Measurements from ENCODE around the gene ZNF638. TPM values are rescaled to one million over a fixed set of nuclear protein-coding genes. Genes with fewer than 3 reads are reported as not detected.

The ZNF638 gene
- total and polyA plus RNA-seq, 2 of the 4 experiments (the other 2 are of a cell fraction): 46.4 to 129 TPM

GRCh38 chr2:71457923-71458322 is 126.3 kb downstream of the ZNF638 start:
- H2AK5ac ChIP-seq (ENCODE audit: low read depth, low read length): no peak overlapping the region
- H3K56ac ChIP-seq (ENCODE audit: extremely low read depth, insufficient read depth, low read length): no peak overlapping the region
- H3K14ac ChIP-seq (replicated peaks; ENCODE audit: low read depth, low read length): no peak overlapping the region
- H3K27me3 ChIP-seq (ENCODE audit: control insufficient read depth, insufficient read depth, low read length): peaks cover 33% of the 10 kb centered on the region
- POLR2A ChIA-PET (ENCODE audit: unreplicated experiment): no interaction called here
- intact Hi-C loops (cut with micrococcal nuclease): no loop called here
- no peak overlapping the region for H2BK15ac ChIP-seq (ENCODE audit: low read depth, low read length)
- no peak overlapping the region for H4K8ac ChIP-seq (ENCODE audit: low read depth in 2 of 2, low read length in 2 of 2)
- in situ Hi-C loops (cut with MboI; ENCODE audit: low sequenced_read_pairs): no loop called here
- no peaks in the 10 kb centered on the region for H3K79me1 ChIP-seq (ENCODE audit: low read depth in 1 of 2, low read length in 2 of 2)
- no peak overlapping the region for H4K5ac ChIP-seq (ENCODE audit: low read depth, low read length)
- CTCF ChIA-PET: interaction anchor here (1.3 kb wide), 1 partner anchor 52 kb away, joined by 3 read pairs; no protein-coding TSS in a partner anchor
- no peak for DNase-seq
- WGBS, 2 experiments (ENCODE audit: extremely low coverage in 2 of 2, insufficient read length in 1 of 2): no CpG with 5 or more reads among the region's 4 CpGs
- no TSS peak for BruUV-seq (replicated peaks)
- H3K18ac ChIP-seq (ENCODE audit: low read depth, low read length): no peak overlapping the region
- H3K36me3 ChIP-seq (ENCODE audit: control insufficient read depth, insufficient read depth, low read length): no peaks in the 10 kb centered on the region
- H2AFZ ChIP-seq (replicated peaks; ENCODE audit: low read length, poor library complexity): no peak overlapping the region
- H3K4me1 ChIP-seq (ENCODE audit: control insufficient read depth, insufficient read depth, low read length): peaks cover 5% of the 10 kb centered on the region; the same call in 1 of the 2 replicates
- no peak overlapping the region for H2BK20ac ChIP-seq (ENCODE audit: low read depth, low read length)
- no peak overlapping the region for H3K9ac ChIP-seq (ENCODE audit: low read depth, low read length)
- TF ChIP-seq POLR2A (IDR thresholded peaks at IDR 0.05; ENCODE audit: low read depth, low read length): no peak
- no peak for TF ChIP-seq MAZ (IDR thresholded peaks at IDR 0.05; ENCODE audit: borderline replicate concordance, low read depth, low read length)
- TF ChIP-seq RFX5 (IDR thresholded peaks at IDR 0.05; ENCODE audit: low read depth, low read length): no peak
- TF ChIP-seq FOS (IDR thresholded peaks at IDR 0.05; ENCODE audit: low read depth, low read length): no peak
- TF ChIP-seq NFE2L2 (IDR thresholded peaks at IDR 0.05; ENCODE audit: low read depth, low read length): no peak
- TF ChIP-seq MXI1 (IDR thresholded peaks at IDR 0.05; ENCODE audit: borderline replicate concordance, low read depth, low read length): no peak
- no peak for TF ChIP-seq SMC3 (IDR thresholded peaks at IDR 0.05; ENCODE audit: low read depth, low read length)
- TF ChIP-seq, protein P1, sequence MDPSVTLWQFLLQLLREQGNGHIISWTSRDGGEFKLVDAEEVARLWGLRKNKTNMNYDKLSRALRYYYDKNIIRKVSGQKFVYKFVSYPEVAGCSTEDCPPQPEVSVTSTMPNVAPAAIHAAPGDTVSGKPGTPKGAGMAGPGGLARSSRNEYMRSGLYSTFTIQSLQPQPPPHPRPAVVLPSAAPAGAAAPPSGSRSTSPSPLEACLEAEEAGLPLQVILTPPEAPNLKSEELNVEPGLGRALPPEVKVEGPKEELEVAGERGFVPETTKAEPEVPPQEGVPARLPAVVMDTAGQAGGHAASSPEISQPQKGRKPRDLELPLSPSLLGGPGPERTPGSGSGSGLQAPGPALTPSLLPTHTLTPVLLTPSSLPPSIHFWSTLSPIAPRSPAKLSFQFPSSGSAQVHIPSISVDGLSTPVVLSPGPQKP (IDR thresholded peaks at IDR 0.05; ENCODE audit: borderline replicate concordance, low read depth, low read length): no peak
- no peak for TF ChIP-seq BHLHE40 (IDR thresholded peaks at IDR 0.05; ENCODE audit: low read depth, low read length)
- no peak for TF ChIP-seq CTCF (conservative IDR thresholded peaks at IDR 0.05; ENCODE audit: low read depth, low read length)
- dilution Hi-C loops (cut with HindIII; ENCODE audit: low sequenced_read_pairs, unreplicated experiment): no loop called here
- no peaks in the 10 kb centered on the region for H4K20me1 ChIP-seq (ENCODE audit: insufficient read depth, low read length)
- ATAC-seq (ENCODE audit: low read depth): no peak
- H2AK9ac ChIP-seq (replicated peaks; ENCODE audit: low read depth, low read length, poor library complexity): no peak overlapping the region
- H2BK5ac ChIP-seq (ENCODE audit: low read depth, low read length, poor library complexity, severe bottlenecking): no peak overlapping the region
- no peak overlapping the region for H3K27ac ChIP-seq (ENCODE audit: insufficient read depth, low read length)
- no peak overlapping the region for H3K4me2 ChIP-seq (ENCODE audit: low read depth, low read length)
- H3K23ac ChIP-seq (ENCODE audit: low read depth, low read length): no peak overlapping the region
- no peak overlapping the region for H2BK120ac ChIP-seq (ENCODE audit: low read depth, low read length)
- H4K91ac ChIP-seq (ENCODE audit: insufficient read depth, low read depth, low read length): no peak overlapping the region
- no peak overlapping the region for H3K4ac ChIP-seq (ENCODE audit: low read depth, low read length)
- H3K9me1 ChIP-seq (ENCODE audit: insufficient read depth, low read length): no peaks in the 10 kb centered on the region; the same call in 1 of the 2 replicates
- H3K4me3 ChIP-seq (ENCODE audit: insufficient read depth, low read depth, low read length): no peak overlapping the region
- peaks cover 2% of the 10 kb centered on the region for H3K9me3 ChIP-seq (ENCODE audit: control insufficient read depth, insufficient read depth, low read length)

Measured in IMR-90 (cell line).